CD4-positive, alpha-beta T cell treated with Interleukin-4 for 4 hours (primary cell): Measurements from ENCODE around the gene POLR1E.
A peak's percentile ranks its signal among the peaks of the same experiment; 100 is the strongest.
"Not testable (repeated sequence)": the region's sequence is repeated elsewhere in the genome, so short reads cannot be mapped to it uniquely, and the experiment has no call there.

ENCODE experiments used
- DNase-seq: peaks from one replicate; pipeline ENCODE4 v3.0.0-alpha.2; 2020

POLR1E gene

GRCh38 chr9:37504605-37505004 is 18.9 kb downstream of the POLR1E start:
- no peak for DNase-seq

GRCh38 chr9:37507566-37508134 is 21.9 kb downstream of the POLR1E start:
- DNase-seq: no peak

GRCh38 chr9:37508135-37508833 is 22.5 kb downstream of the POLR1E start:
- DNase-seq: no peak

GRCh38 chr9:37508834-37509206 is 23.1 kb downstream of the POLR1E start:
- DNase-seq: peak; percentile 4

GRCh38 chr9:37509536-37509935 is 23.8 kb downstream of the POLR1E start:
- DNase-seq: no peak

- DNase-seq: not testable (repeated sequence)
Measured at GRCh38 chr9:37510053-37510452, 24.3 kb downstream of the POLR1E start.

- no peak for DNase-seq
Measured at GRCh38 chr9:37511016-37512010, 25.6 kb downstream of the POLR1E start.

GRCh38 chr9:37512437-37512836 is 26.7 kb downstream of the POLR1E start:
- DNase-seq: peak; percentile 58

- not testable (repeated sequence) for DNase-seq
Measured at GRCh38 chr9:37514415-37514814, 28.7 kb downstream of the POLR1E start.

- DNase-seq: no peak
Measured at GRCh38 chr9:37514999-37515398, 29.3 kb downstream of the POLR1E start.

GRCh38 chr9:37515620-37516258 is 30.0 kb downstream of the POLR1E start:
- no peak for DNase-seq

- no peak for DNase-seq
Measured at GRCh38 chr9:37517923-37518322, 32.2 kb downstream of the POLR1E start.

GRCh38 chr9:37520641-37521040 is 34.9 kb downstream of the POLR1E start:
- no peak for DNase-seq

GRCh38 chr9:37521111-37521510 is 35.4 kb downstream of the POLR1E start:
- no peak for DNase-seq

GRCh38 chr9:37522971-37523370 is 37.2 kb downstream of the POLR1E start:
- DNase-seq: no peak

GRCh38 chr9:37523916-37524315 is 38.2 kb downstream of the POLR1E start:
- no peak for DNase-seq

GRCh38 chr9:37528652-37529471 is 43.1 kb downstream of the POLR1E start:
- DNase-seq: peak; percentile 84

GRCh38 chr9:37531699-37532098 is 46.0 kb downstream of the POLR1E start:
- peak; percentile 71 for DNase-seq

- DNase-seq: no peak
Measured at GRCh38 chr9:37534412-37534811, 48.7 kb downstream of the POLR1E start.

- DNase-seq: no peak
Measured at GRCh38 chr9:37534901-37535300, 49.2 kb downstream of the POLR1E start.

- DNase-seq: no peak
Measured at GRCh38 chr9:37538099-37538498, 52.4 kb downstream of the POLR1E start.

- no peak for DNase-seq
Measured at GRCh38 chr9:37539634-37540033, 53.9 kb downstream of the POLR1E start.
